ENCODE results near the gene CIAO2B.
A peak's percentile ranks its signal among the peaks of the same experiment; 100 is the strongest.
"Not testable (repeated sequence)": the region's sequence is repeated elsewhere in the genome, so short reads cannot be mapped to it uniquely, and the experiment has no call there.

CIAO2B gene

GRCh38 chr16:66977341-66978113 is 43.3 kb upstream of the CIAO2B start:
- no peaks in the 10 kb centered on the region for H3K27me3 ChIP-seq (ENCODE audit: insufficient read depth, poor library complexity, severe bottlenecking)
- H3K27ac ChIP-seq (replicated peaks) = no peak overlapping the region
- DNase-seq (ENCODE audit: low read depth in 1 of 2, low spot score in 1 of 2) = peak; percentile 67 to 85
- TF ChIP-seq CTCF (IDR thresholded peaks at IDR 0.05; ENCODE audit: insufficient read depth, low read length) = peak; percentile 89
- no peak for TF ChIP-seq GABPA (IDR thresholded peaks at IDR 0.05; ENCODE audit: low read depth)
- no peak for TF ChIP-seq SPI1 (IDR thresholded peaks at IDR 0.05; ENCODE audit: borderline replicate concordance, low read depth)
- no peak overlapping the region for H3K4me3 ChIP-seq (replicated peaks; ENCODE audit: insufficient read depth, low read length)

- no peaks in the 10 kb centered on the region for H3K27me3 ChIP-seq (ENCODE audit: insufficient read depth, poor library complexity, severe bottlenecking)
- TF ChIP-seq SPI1 (IDR thresholded peaks at IDR 0.05; ENCODE audit: borderline replicate concordance, low read depth) (no peak), CTCF (IDR thresholded peaks at IDR 0.05; ENCODE audit: insufficient read depth, low read length) (no peak), REST (IDR thresholded peaks at IDR 0.05; ENCODE audit: insufficient replicate concordance, low read depth) (no peak), GABPA (IDR thresholded peaks at IDR 0.05; ENCODE audit: low read depth) (no peak), POLR2AphosphoS5 (IDR thresholded peaks at IDR 0.05; ENCODE audit: low read depth) (no peak)
- no peak overlapping the region for H3K4me3 ChIP-seq (replicated peaks; ENCODE audit: insufficient read depth, low read length)
- no peak for DNase-seq (ENCODE audit: low read depth in 1 of 2, low spot score in 1 of 2)
- H3K27ac ChIP-seq (replicated peaks) = no peak overlapping the region
Observed at GRCh38 chr16:66976746-66977145, 42.5 kb upstream of the CIAO2B start.

GRCh38 chr16:66975302-66975893 is 41.2 kb upstream of the CIAO2B start:
- Histone ChIP-seq H3K27me3 (ENCODE audit: insufficient read depth, poor library complexity, severe bottlenecking) (no peaks in the 10 kb centered on the region), H3K4me3 (replicated peaks; ENCODE audit: insufficient read depth, low read length) (no peak overlapping the region), H3K27ac (replicated peaks) (no peak overlapping the region)
- DNase-seq (ENCODE audit: low read depth in 1 of 2, low spot score in 1 of 2) = no peak
- TF ChIP-seq POLR2AphosphoS5 (IDR thresholded peaks at IDR 0.05; ENCODE audit: low read depth) = no peak
- no peak for TF ChIP-seq CTCF (IDR thresholded peaks at IDR 0.05; ENCODE audit: insufficient read depth, low read length)
- TF ChIP-seq GABPA (IDR thresholded peaks at IDR 0.05; ENCODE audit: low read depth) = no peak
- no peak for TF ChIP-seq REST (IDR thresholded peaks at IDR 0.05; ENCODE audit: insufficient replicate concordance, low read depth)
- no peak for TF ChIP-seq SPI1 (IDR thresholded peaks at IDR 0.05; ENCODE audit: borderline replicate concordance, low read depth)

- not testable (repeated sequence) for H3K27me3 ChIP-seq (ENCODE audit: insufficient read depth, poor library complexity, severe bottlenecking); H3K27ac ChIP-seq (replicated peaks); DNase-seq (ENCODE audit: low read depth in 1 of 2, low spot score in 1 of 2); H3K4me3 ChIP-seq (replicated peaks; ENCODE audit: insufficient read depth, low read length)
Observed at GRCh38 chr16:66974932-66975246, 40.7 kb upstream of the CIAO2B start.

- not testable (repeated sequence) for H3K27ac ChIP-seq (replicated peaks)
Observed at GRCh38 chr16:66974156-66974931, 40.1 kb upstream of the CIAO2B start.

More at GRCh38 chr16:66974156-66974931, 40.1 kb upstream of the CIAO2B start:
- H3K27me3 ChIP-seq (ENCODE audit: insufficient read depth, poor library complexity, severe bottlenecking); DNase-seq (ENCODE audit: low read depth in 1 of 2, low spot score in 1 of 2); H3K4me3 ChIP-seq (replicated peaks; ENCODE audit: insufficient read depth, low read length): not testable (repeated sequence)
